GM18520 (cell line): ENCODE results near the gene BTLA.
"Not testable (repeated sequence)": the region's sequence is repeated elsewhere in the genome, so short reads cannot be mapped to it uniquely, and the experiment has no call there.

Experiments
- ATAC-seq: cut with Tn5 transposase; IDR thresholded peaks from one replicate; pipeline ENCODE4 v1.9.1; 2021; ENCODE audit not compliant: unreplicated experiment

BTLA gene, protein sequence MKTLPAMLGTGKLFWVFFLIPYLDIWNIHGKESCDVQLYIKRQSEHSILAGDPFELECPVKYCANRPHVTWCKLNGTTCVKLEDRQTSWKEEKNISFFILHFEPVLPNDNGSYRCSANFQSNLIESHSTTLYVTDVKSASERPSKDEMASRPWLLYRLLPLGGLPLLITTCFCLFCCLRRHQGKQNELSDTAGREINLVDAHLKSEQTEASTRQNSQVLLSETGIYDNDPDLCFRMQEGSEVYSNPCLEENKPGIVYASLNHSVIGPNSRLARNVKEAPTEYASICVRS

DNA sequence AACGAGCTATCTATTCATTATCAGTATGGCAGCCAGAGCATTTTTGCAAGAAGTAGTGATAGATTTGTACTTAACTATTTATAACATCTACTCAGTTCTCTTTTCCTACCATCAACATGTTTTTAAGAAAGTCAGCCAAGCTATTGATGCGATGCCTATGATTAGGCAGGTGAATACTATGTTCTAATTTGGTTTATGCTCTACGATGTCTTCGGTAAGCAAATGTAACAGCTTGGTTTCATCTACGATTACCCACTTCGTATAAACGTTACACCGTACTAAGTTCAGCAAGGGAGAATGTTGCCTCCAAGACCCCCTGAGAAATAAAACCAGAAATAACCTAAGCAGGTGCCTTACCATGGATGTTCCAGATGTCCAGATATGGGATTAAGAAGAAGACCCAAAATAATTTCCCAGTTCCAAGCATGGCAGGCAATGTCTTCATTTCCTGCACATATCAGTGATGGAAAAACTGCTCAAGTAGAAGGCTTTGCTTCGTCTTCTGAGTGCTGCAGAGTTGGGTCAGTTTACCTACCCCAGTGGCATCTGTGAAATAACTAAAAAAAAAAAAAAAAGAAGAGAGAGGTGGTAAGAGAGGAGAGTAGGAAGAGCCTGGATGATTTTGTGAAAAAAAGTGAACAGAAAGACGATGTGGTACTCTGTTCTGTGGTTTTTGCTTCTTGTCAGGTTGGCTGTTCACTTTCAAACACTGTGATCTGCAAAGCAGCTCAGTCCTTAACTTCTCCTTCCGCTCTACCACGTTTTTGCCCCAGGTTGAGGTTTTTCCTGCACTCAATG lies at the start of gene BTLA:
Gene BTLA, minus strand, starts transcription at position 559 of the 798 bp plus-strand sequence. Its CDS starts 114 bp downstream, at position 445.
- ATAC-seq, result peak; percentile 50

DNA sequence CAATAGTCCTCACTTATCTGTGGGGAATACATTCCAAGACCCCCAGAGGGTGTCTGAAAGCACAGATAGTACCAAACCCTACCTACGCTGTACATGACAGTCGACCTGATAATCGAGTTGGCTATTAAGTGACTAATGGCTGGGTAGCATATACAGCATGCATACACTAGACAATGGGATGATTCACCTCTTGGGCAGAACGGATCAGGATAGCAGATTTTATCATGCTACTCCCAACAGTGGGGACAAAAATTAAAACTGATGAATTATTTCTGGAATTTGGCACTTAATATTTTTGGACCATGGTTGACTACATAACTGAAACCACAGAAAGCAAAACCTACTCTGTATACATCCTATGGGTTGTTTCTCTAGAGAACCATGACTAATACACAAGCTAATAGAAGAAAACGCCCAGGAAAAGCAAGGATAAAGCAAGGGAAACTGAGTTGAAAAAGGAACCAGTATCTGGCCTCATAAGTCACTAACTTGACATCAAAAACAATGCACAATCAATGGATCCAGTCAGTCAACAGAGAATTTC lies 47.0 kb upstream of the BTLA start:
- no peak for ATAC-seq

DNA sequence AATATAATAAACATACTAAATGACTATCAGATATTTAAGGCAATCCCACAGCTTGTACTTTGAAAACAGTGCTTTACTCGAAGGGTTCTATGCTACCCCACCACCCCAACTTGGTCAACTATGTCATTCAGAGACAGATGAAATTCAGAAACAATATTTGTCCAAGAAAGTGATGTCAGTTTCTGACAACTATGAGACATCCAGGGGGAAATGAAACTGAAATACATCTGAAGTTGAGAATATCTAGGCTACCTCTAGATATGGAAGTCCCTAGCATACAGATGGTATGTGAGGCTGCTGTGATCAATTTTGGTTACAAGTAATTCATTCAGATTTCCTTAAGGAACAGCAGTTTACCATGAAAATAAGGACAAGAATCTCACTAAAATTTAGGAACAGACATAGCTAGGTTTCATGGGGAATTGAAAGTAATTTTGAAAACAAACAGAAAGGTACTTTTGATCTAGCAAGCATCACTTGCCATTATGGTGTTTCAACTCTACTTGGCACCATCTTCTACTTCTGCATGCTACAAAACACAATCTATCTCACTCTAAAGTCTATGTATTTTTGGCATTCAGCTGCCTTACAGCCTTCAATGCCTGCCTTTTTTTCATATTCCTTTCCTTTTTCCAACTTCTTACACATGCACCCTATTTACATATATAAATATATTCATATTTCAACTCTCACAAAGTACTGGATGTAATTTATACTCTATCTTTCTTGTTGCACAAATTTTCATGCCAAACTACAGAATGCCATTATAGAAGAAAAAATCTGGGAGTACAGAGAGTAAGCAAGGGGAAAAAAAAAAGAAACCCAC lies 40.8 kb upstream of the BTLA start:
- peak; percentile 90 for ATAC-seq

DNA sequence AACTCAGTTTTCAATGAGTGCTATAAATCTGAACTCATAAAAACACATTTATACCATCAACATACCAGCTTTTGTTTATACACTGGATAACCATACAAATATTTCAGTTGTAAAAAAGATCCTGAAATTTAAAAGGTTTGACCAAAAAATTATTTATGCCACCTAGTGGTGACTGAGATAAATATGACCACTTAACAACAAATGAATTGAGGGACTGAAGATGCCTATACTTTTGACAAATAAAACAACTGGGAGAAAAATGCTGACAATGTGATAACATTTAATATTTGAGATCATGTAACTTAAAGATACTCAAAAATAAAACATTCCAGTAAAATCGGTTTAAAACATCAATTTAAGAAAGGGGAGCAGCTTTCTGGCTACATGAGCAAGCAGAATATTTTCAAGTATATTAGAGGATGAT lies 32.1 kb upstream of the BTLA start:
- ATAC-seq, result no peak

DNA sequence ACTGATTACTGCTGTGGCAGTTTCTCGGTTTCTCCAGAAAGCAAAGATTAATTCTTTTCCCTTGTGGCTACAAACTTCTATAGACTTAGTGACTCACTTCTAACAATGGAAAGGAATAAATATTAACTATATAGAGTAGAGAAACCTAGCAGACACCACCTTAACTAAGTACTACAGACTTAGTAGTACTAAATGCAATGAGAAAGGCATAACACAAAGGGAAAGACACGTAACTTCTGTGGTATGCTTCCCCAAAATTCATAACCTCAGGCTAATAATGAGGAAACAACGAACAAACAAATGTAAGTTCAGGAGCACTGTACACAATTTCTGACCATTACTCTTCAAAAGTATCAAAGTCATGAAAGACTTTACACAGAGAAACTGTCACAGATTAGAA lies 31.3 kb upstream of the BTLA start:
- no peak for ATAC-seq

DNA sequence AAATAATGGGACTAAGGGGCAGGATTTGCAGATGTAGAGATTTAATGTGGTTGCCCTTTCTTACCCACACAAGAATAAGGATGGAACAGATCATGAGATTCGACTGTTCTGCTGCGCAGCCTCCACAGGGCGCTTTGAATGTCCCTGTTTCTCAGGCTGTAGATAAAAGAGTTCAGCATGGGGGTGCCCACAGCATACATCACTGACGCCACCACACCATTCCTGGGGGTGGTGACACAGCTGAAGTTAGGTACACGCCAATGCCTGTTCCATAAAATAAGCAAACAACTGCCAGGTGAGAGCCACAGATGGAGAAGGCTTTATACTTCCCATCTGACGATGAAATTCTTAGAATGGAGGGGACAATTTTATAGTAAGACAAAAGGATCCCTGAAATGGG lies 24.9 kb upstream of the BTLA start:
- not testable (repeated sequence) for ATAC-seq

DNA sequence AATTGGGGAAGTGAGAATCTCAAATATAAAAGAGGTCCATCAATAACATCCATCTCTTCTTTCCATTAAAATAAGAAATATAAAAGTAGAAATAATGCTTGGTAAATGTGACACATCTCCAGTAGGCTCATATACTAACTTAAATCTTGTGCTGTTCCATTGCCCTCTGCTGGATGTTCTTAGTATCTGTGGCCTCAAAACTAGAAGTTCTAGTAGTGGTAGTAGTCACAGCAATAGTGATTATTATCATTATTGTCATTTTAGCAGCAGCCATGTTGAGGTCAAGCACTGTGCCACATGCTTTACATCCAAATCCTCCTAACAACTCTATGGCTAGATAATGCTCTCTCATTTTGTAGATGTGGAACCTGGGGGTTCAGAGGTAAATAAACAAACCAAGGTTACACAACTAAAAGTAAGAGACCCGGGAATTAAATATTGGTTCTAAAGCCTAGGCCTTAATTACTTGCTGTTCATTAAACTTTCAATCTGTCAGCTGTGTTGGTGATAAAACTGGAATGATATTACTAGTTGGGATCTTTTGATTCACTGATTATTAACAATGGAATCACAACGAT lies 20.2 kb upstream of the BTLA start:
- peak; percentile 33 for ATAC-seq

DNA sequence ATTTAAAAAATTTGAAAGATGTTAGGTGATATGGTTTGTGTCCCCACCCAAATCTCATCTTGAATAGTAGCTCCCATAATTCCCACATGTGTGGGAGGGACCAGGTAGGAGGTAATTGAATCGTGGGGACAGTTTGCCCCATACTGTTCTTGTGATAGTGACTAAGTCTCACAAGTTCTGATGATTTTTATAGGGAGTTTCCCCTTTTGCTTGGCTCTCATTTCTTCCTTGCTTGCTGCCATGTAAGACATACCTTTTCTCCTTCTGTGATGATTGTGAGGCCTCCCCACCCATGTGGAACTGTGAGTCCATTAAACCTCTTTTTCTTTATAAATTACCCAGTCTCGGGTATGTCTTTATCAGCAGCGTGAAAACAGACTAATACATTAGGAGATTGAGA lies 19.7 kb upstream of the BTLA start:
- ATAC-seq, result not testable (repeated sequence)

DNA sequence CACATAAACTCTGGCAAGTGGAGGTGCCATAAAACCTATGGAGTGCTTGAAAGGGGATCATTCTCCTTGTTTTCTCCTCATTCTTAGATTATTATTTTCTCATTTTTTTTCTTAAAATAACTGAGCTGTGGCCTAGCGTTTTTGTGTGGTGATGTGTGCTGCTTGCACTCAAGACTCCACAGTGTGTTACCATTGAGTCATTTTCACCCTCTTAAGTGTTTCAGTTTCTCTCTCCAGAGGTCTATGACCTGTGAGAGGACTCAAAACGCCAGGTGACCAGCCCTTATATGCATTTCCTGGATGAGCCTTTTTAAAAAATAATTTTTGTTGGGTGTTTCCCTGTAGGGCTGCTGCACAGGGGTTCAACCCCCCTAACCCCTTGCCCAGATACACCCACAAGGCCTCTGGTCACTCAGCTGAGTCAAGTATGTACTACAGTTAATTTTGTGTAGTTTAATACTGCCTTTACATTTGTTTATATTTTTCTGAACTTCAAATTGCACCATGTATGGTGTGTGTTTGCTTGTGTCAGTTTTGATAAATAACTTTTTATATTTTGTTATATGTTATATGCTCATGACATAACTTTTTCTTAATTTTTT lies 15.4 kb upstream of the BTLA start:
- peak; percentile 99 for ATAC-seq

DNA sequence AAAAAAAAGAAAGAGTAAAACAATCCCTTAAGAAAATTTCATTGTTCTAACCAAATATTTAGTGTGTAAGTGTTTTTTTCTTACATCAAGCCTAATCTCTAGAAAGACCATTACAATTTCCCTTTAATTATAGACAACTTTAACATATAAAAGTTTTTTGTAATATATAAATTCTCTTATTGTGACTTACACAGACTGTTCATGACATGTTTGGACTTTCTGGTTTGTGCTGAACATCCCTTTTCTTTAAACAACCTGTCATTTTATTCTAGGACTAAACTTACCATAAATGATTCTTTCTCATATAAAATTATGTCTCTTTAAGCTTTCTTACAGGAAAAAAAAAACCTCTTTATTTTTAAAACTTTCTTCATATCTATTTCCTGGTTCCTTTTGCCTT lies 13.0 kb upstream of the BTLA start:
- no peak for ATAC-seq

DNA sequence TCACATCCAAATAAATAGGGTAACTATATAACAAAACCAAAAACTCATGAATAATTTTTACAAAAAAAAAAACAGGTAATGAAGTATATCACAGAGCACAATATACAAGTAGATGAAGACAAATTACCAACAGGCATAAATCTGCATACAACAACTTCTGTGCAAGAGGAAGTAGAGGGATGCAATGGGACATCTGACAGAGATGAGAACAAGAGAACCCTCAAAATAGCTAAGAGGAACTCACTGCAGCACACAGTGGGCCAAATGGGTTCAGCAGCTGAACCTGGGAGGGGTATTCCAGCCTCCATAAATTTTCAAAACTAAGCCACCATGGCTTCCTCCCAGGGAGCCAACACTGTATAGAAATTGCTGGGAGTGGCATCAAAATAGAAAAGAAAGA lies 9.6 kb upstream of the BTLA start:
- ATAC-seq, result no peak

DNA sequence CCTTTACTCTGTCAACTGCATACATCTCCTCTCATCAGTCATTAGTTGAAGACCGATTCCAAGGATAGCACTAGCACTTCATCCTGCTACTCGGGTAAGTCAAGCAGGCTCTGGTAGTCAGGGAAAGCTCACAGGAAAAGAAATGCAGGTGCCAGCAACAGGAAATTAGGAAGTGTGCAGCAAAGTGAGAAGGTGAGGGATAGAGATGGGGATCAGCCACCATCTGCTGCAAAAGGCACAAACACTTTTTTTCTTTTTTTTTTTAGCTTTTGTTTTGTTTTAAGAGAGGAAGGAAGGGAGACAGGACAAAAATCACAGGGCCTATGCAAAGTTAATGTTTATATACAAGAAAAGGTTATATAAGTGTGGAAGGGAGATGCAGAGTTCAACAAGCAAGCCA lies 9.0 kb upstream of the BTLA start:
- no peak for ATAC-seq

DNA sequence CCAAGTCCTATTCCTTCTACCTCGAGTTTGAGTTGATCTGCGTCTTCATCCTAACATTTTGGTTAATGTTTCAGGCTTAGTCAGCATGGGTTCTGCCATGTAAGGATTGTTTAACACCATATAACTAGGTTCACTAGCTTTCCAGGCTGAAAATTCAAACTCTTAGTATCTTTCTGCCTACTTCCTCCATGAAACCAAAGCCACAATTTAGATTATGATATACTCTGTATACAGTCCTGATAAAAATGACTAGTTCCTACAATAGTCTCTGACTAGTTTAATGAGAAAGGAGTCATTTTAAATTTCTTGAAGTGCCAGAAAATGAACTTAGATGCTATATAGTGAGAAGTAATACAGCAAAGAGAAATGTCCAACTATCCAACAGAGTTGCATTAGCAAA lies 6.6 kb upstream of the BTLA start:
- no peak for ATAC-seq

DNA sequence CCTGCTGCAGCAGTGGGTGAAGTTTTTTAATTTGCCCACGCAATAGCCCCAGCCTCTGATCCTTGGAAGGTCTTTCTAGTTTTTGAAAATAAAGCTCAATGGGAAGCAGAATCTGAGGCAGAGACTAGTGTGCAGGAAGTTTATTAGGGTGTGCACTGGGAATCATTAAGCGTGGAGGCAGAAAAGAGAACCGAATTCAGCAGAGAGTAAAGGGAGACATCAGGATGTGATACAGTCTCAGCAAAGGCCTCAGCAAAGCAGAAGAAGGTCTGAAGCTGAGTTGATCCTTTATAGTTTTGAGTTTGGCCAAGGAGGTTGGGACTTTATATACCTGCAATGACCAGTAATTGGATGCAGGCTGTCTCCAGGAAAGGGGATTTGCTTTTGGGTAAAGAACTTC lies 4.9 kb upstream of the BTLA start:
- no peak for ATAC-seq

DNA sequence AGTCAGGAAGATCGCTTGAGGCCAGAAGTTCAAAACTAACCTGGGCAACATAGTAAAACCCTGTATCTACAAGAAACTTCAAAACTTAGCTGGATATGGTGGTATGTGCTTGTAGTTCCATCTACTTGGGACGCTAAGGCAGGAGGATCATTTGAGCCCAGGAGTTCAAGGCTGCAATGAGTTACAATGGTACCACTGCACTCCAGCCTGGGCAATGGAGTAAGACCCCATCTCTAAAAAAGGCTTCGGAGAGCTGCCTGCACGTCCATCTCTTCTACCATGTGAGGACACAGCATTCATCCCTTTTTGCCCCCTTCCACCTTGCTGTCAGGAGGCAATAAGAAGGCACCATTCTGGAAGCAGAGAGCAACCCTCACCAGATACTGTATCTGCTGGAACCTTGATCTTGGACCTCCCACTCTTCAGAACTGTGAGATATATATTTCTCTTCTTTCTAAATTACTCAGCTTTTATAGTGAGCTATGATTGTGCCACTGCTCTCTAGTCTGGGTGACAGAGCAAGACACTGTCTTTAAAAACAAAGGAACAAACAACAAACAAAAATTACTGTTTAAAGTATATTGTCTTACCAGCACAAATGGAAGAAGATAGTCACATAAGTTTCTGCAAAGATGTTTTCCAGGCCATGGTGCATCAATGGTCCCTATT lies 4.2 kb upstream of the BTLA start:
- ATAC-seq, result no peak

DNA sequence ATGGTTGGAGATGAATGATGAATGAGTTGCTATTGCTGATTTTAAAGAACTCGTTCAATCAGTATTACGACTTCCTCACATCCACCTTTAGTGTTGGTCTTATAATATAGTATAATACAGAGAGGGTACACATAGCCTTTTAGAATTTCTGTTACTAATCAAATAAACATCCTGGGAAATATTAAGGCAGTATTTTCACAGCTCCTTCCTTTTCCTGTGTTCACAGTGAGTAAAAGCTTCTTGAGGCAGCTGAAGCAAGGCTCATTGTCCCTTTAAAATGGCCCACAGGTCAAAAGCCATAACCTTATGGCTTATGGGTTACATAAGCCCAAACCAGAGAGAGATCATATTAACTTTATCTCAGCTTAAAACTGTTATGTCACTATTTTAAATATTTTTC lies 1.3 kb upstream of the BTLA start:
- no peak for ATAC-seq

DNA sequence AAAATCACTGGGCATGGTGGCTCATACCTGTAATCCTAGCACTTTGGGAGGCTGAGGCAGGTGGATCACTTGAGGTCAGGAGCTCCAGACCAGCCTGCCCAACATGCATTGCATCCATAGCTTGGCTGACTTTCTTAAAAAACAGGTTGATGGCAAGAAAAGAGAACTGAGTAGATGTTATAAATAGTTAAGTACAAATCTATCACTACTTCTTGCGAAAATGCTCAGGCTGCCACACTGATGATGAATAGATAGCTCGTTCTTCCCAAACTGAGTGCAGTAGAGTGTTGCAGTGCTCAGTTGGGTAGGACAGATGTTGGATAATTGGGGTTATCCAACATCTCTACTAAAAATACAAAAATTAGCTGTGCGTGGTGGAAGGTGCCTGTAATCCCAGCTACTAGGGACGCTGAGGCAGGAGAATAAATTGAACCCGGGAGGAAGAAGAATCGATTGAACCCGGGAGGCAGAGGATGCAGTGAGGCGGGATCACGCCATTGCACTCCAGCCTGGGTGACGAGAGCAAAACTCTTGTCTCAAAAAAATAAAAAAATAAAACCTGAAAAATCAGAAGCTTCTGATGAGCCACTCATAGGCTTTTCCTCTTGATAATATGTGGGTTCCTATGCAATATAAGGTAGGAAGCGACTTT lies 1.2 kb downstream of the BTLA start:
- no peak for ATAC-seq

DNA sequence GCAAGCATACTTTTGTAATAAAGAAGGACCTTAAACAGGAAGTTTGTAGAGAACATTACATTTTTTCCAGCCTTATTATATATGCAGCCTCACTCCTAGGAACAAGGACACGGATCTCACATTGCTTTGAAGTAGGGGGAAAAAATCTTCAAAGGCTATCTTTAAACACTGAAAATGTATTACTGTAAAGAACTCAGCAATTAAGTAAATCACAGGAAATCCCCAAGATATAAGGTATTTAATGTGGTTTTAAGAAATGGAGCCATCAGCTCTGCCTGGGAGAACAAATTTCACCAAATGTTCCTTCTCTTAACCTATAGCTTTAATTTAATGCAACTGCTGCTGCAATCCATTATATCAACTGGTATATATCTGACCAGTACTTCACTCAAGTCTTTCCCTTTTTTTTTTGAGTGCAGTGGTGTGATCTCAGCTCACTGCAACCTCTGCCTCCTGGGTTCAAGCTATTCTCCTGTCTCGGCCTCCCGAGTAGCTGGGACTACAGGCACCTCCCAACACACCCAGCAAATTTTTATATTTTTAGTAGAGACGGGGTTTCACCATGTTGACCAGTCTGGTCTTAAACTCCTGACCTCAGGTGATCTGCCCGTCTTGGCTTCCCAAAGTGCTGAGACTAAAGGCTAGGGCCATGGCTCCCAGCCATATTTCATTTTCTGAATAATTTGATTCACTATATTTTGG lies 2.8 kb downstream of the BTLA start:
- no peak for ATAC-seq

DNA sequence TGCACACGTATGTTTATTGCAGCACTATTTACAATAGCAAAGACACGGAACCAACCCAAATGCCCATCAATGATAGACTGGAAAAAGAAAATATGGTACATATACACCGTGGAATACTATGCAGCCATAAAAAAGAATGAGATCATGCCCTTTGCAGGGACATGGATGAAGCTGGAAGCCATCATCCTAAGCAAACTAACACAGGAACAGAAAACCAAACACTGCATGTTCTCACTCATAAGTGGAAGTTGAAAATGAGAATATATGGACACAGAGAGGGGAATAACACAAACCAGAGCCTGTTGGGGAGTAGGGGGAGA lies 4.9 kb downstream of the BTLA start:
- ATAC-seq, result not testable (repeated sequence)
